HepG2 (cell line): Measurements from ENCODE around the gene UCHL3. TPM values are rescaled to one million over a fixed set of nuclear protein-coding genes. Genes with fewer than 3 reads are reported as not detected.

Source experiments
- ATAC-seq: fragments of 200-7000 bp; cut with Tn5 transposase; 3 replicates; pipeline ENCODE4 v1.9.1; 2020; ENCODE audit warnings: mild to moderate bottlenecking, moderate library complexity
- BruUV-seq: library from RNA; stranded (reverse); fragments of 400-500 nt; replicated peaks from 2 replicates; lab custom pipeline; 2021; lab: Mats Ljungman, UMichigan
- CTCF ChIA-PET: fragments of 300-600 bp; formaldehyde crosslinking; extraction: SDS; loops from one replicate; lab custom pipeline; 2021; ENCODE audit warnings: low total read pairs, inconsistent platforms, low intra/inter-chr PET ratio; lab: Yijun Ruan, JAX
- POLR2A ChIA-PET: fragments of 350-600 bp; sonication (Branson Sonifier 250); formaldehyde crosslinking; loops from one replicate; lab custom pipeline; 2020; ENCODE audit warnings: antibody characterized with exemption, inconsistent platforms; lab: Yijun Ruan, JAX
- DNase-seq: peaks from one replicate; pipeline ENCODE4 v3.0.0-alpha.2; 2015; ENCODE audit warnings: low spot score
- FAIRE-seq: peaks from 3 replicates; lab custom pipeline; 2011; peaks lifted over from hg19 to GRCh38; lab: Jason Lieb, UNC
- H2AFZ ChIP-seq: one replicate; pipeline ENCODE4 v1.6.1; 2011; ENCODE audit warnings: low read length, inconsistent platforms
- H3K27ac ChIP-seq: fragments of 300-600 bp; 3 replicates; pipeline ENCODE4 v1.8.0; 2011; ENCODE audit warnings: mixed run types, mild to moderate bottlenecking, mixed read lengths, low read length, inconsistent platforms; ENCODE audit not compliant: insufficient read depth; ENCODE audit errors: extremely low read length
- H3K27me3 ChIP-seq, 2 experiments: fragments of 200-600 bp in 1 of 2; 2 replicates in 1 of 2; 3 replicates in 1 of 2; pipeline versions ENCODE4 v1.6.0 to v1.8.0; 2011; ENCODE audit warnings: low read length in 2 of 2, mild to moderate bottlenecking in 2 of 2, moderate library complexity in 2 of 2, inconsistent platforms in 1 of 2; ENCODE audit not compliant: insufficient read depth in 2 of 2, control insufficient read depth in 1 of 2
- H3K36me3 ChIP-seq, 2 experiments: fragments of 200-600 bp in 1 of 2; replicated peaks in 1 of 2; 2 replicates in 1 of 2; 3 replicates in 1 of 2; pipeline versions ENCODE4 v1.5.1 to v1.8.0; 2011; ENCODE audit warnings: low read length in 2 of 2, inconsistent platforms in 1 of 2; ENCODE audit not compliant: insufficient read depth in 2 of 2, control insufficient read depth in 1 of 2
- H3K4me1 ChIP-seq: 2 replicates; pipeline ENCODE4 v1.5.1; 2012; ENCODE audit warnings: low read length, inconsistent platforms; ENCODE audit not compliant: insufficient read depth
- H3K4me2 ChIP-seq: 2 replicates; pipeline ENCODE4 v1.6.0; 2011; ENCODE audit warnings: low read depth, low read length, inconsistent platforms
- H3K4me3 ChIP-seq, 3 experiments: fragments of 200-600 bp in 1 of 3; sonication (generic), shearing (Covaris generic) in 1 of 3; replicated peaks in 1 of 3; 2 replicates each; pipeline ENCODE4 v1.5.1; 2011 to 2016; ENCODE audit warnings: low read length in 3 of 3, inconsistent platforms in 2 of 3, low read depth in 2 of 3, mild to moderate bottlenecking in 2 of 3, control low read depth in 1 of 3, mixed read lengths in 1 of 3; ENCODE audit not compliant: insufficient read depth in 1 of 3
- H3K79me2 ChIP-seq: one replicate; pipeline ENCODE4 v1.6.1; 2011; ENCODE audit warnings: low read length, inconsistent platforms; ENCODE audit not compliant: insufficient read depth
- H3K9ac ChIP-seq: 2 replicates; pipeline ENCODE4 v1.6.0; 2011; ENCODE audit warnings: mild to moderate bottlenecking, low read depth, low read length, inconsistent platforms; ENCODE audit not compliant: insufficient read depth
- H3K9me3 ChIP-seq: 2 replicates; pipeline ENCODE4 v1.5.1; 2012; ENCODE audit warnings: mild to moderate bottlenecking, low read length
- H4K20me1 ChIP-seq: 2 replicates; pipeline ENCODE4 v1.6.0; 2011; ENCODE audit warnings: inconsistent platforms, mild to moderate bottlenecking, low read length, moderate library complexity; ENCODE audit not compliant: insufficient read depth
- CSRNP2 ChIP-seq: sonication (generic); formaldehyde crosslinking; conservative IDR thresholded peaks from 2 replicates; pipeline ENCODE4 v1.8.0; 2022; ENCODE audit warnings: low read depth, missing genetic modification reagents
- DPF2 ChIP-seq: sonication (generic); formaldehyde crosslinking; IDR thresholded peaks from 2 replicates; pipeline ENCODE4 v1.4.0; 2020; ENCODE audit warnings: mild to moderate bottlenecking, low read depth, missing genetic modification reagents, borderline replicate concordance
- GMEB1 ChIP-seq: sonication (generic); formaldehyde crosslinking; IDR thresholded peaks from 2 replicates; pipeline ENCODE4 v1.5.1; 2020; ENCODE audit warnings: missing genetic modification reagents, mild to moderate bottlenecking, borderline replicate concordance
- MIXL1 ChIP-seq: IDR thresholded peaks from 2 replicates; pipeline ENCODE4 v1.6.1; 2016
- MTA3 ChIP-seq: sonication (generic); formaldehyde crosslinking; IDR thresholded peaks from 2 replicates; pipeline ENCODE4 v1.4.0; 2020; ENCODE audit warnings: missing genetic modification reagents
- MTERF4 ChIP-seq: sonication (generic); formaldehyde crosslinking; IDR thresholded peaks from 2 replicates; pipeline ENCODE4 v1.8.0; 2023; ENCODE audit warnings: mild to moderate bottlenecking, missing genetic modification reagents
- NFKBIZ ChIP-seq: IDR thresholded peaks from 2 replicates; pipeline ENCODE4 v1.6.1; 2018; ENCODE audit warnings: missing genetic modification reagents, missing compliant biosample characterization
- NR2F2 ChIP-seq: IDR thresholded peaks from 2 replicates; pipeline ENCODE4 v1.6.1; 2012; ENCODE audit warnings: low read depth, inconsistent platforms, borderline replicate concordance
- PCBP1 ChIP-seq: fragments of 200-400 bp; formaldehyde crosslinking; IDR thresholded peaks from 2 replicates; pipeline ENCODE4 v1.6.1; 2017; ENCODE audit warnings: mild to moderate bottlenecking, low read depth, low read length, borderline replicate concordance
- POGK ChIP-seq: sonication (generic); formaldehyde crosslinking; conservative IDR thresholded peaks from 2 replicates; pipeline ENCODE4 v1.8.0; 2022; ENCODE audit warnings: mild to moderate bottlenecking, moderate library complexity, missing genetic modification reagents
- SPEN ChIP-seq: sonication (generic); formaldehyde crosslinking; IDR thresholded peaks from 2 replicates; pipeline ENCODE4 v1.5.1; 2020; ENCODE audit warnings: low read depth, mild to moderate bottlenecking, missing genetic modification reagents
- ZBTB39 ChIP-seq: sonication (generic); formaldehyde crosslinking; IDR thresholded peaks from 2 replicates; pipeline ENCODE4 v1.5.0; 2020; ENCODE audit warnings: missing genetic modification reagents
- ZNF124 ChIP-seq: sonication (generic); formaldehyde crosslinking; IDR thresholded peaks from 2 replicates; pipeline ENCODE4 v1.4.0; 2020; ENCODE audit warnings: missing genetic modification reagents
- ZNF569 ChIP-seq: sonication (generic); formaldehyde crosslinking; IDR thresholded peaks from 2 replicates; pipeline ENCODE4 v1.5.0; 2020; ENCODE audit warnings: mild to moderate bottlenecking, missing genetic modification reagents, moderate library complexity, borderline replicate concordance
- ZNF614 ChIP-seq: IDR thresholded peaks from 2 replicates; pipeline ENCODE4 v1.6.1; 2018; ENCODE audit warnings: missing biosample characterization, missing genetic modification reagents, inconsistent platforms, borderline replicate concordance
- ZNF768 ChIP-seq: sonication (generic); formaldehyde crosslinking; IDR thresholded peaks from 2 replicates; pipeline ENCODE4 v1.4.0; 2020; ENCODE audit warnings: missing genetic modification reagents
- ZNF777 ChIP-seq: sonication (generic); formaldehyde crosslinking; IDR thresholded peaks from 2 replicates; pipeline ENCODE4 v1.4.0; 2020; ENCODE audit warnings: missing genetic modification reagents
- WGBS: methylation state at CpG from one replicate; pipeline ENCODE4 v1.1.6; 2017; ENCODE audit warnings: low lambda C conversion rate; 5-methylcytosine and 5-hydroxymethylcytosine counted together
- in situ Hi-C: cut with HindIII; loops from 2 replicates; pipeline ENCODE4 v1.10.0; 2017; ENCODE audit warnings: low pct_unique_long_range_greater_than_20kb; ENCODE audit not compliant: extremely low pct_ligation_motif_present
- intact Hi-C: fragments of 100-400 bp; cut with micrococcal nuclease; formaldehyde crosslinking; loops from one replicate; pipeline ENCODE4 v1.10.0; 2022; ENCODE audit not compliant: unreplicated experiment
- polyA plus RNA-seq, 8 experiments: library from polyadenylated mRNA; depleted of rRNA in 3 of 8; stranded (reverse) in 7 of 8; unstranded in 1 of 8; fragments of >200 nt; fragmentation: Illumina TruSeq in 4 of 8; extraction: Trizol in 4 of 8; gene quantifications; 2 replicates each; pipeline versions ENCODE4 v1.2.1 to v1.2.3, GENCODE V29; 2011 to 2016; ENCODE audit warnings: low read depth in 4 of 8, missing spikeins in 1 of 8, mixed read lengths in 1 of 8; ENCODE audit not compliant: insufficient read depth in 1 of 8
- total RNA-seq, 5 experiments: library from RNA; depleted of rRNA; stranded (reverse); fragments of >200 nt; fragmentation: Illumina TruSeq; extraction: Trizol; gene quantifications; 2 replicates each; pipeline ENCODE4 v1.2.3, GENCODE V29; 2016; ENCODE audit warnings: low read depth in 1 of 5

Gene UCHL3
- total and polyA plus RNA-seq, 2 of the 13 experiments (the other 11 are each of a cell fraction or from before 2014, with no cell fraction given): 36.2 to 93.3 TPM

- FAIRE-seq: no peak
- no peak for DNase-seq
- BruUV-seq: no TSS peak
- intact Hi-C loops: no loop called here
- H3K36me3 ChIP-seq: no peaks in the 10 kb centered on the region
- H3K4me2 ChIP-seq: no peak overlapping the region
- no peak for ATAC-seq
- no peak overlapping the region for H2AFZ ChIP-seq
- no peaks in the 10 kb centered on the region for H3K79me2 ChIP-seq
- no peak overlapping the region for H3K27ac ChIP-seq
- no peak overlapping the region for H3K9ac ChIP-seq
- no peaks in the 10 kb centered on the region for H3K27me3 ChIP-seq
- CTCF ChIA-PET: no interaction called here
- 0 out of 2 replicates have a peak, but pooled peaks cover 4% of the 10 kb centered on the region for H3K4me1 ChIP-seq
- H3K9me3 ChIP-seq: no peaks in the 10 kb centered on the region
- WGBS: 88% methylated on average over 23 of the region's 30 CpGs
- POLR2A ChIA-PET: no interaction called here
- H4K20me1 ChIP-seq: no peaks in the 10 kb centered on the region
- in situ Hi-C loops: no loop called here
- no peak overlapping the region for H3K4me3 ChIP-seq
- TF ChIP-seq SPEN (CRISPR knock-in tag) (no peak), GMEB1 (CRISPR knock-in tag) (no peak), MIXL1 (CRISPR knock-in tag) (no peak), MTA3 (CRISPR knock-in tag) (no peak), ZNF124 (CRISPR knock-in tag) (no peak), DPF2 (CRISPR knock-in tag) (no peak), NR2F2 (no peak), ZBTB39 (no peak), ZNF777 (CRISPR knock-in tag) (no peak), MTERF4 (CRISPR knock-in tag) (no peak), NFKBIZ (CRISPR knock-in tag) (no peak), CSRNP2 (no peak), POGK (CRISPR knock-in tag) (no peak), PCBP1 (no peak), ZNF614 (CRISPR knock-in tag) (no peak), ZNF569 (CRISPR knock-in tag) (no peak), ZNF768 (no peak)
Observed at GRCh38 chr13:75518439-75519088, 31.0 kb upstream of the UCHL3 start.
